ENCODE data around the gene CHSY1.

GRCh38 chr15:101293122-101293521 lies 41.3 kb upstream of the CHSY1 start:
- TF ChIP-seq CTCF (conservative IDR thresholded peaks at IDR 0.05): no peak
- TF ChIP-seq ZFX (IDR thresholded peaks at IDR 0.05): no peak
